Osteoblast (primary cell): ENCODE measurements around the gene SORBS1. TPM values are rescaled to one million over a fixed set of nuclear protein-coding genes. Genes with fewer than 3 reads are reported as not detected.

Experiments used
- DNase-seq: peaks from one replicate; pipeline ENCODE4 v3.0.0; 2011; ENCODE audit warnings: low spot score, mixed read lengths; ENCODE audit not compliant: insufficient read length; ENCODE audit errors: missing footprints
- H2AFZ ChIP-seq: 2 replicates; pipeline ENCODE4 v1.6.0; 2011; ENCODE audit warnings: mild to moderate bottlenecking, low read length
- H3K27ac ChIP-seq: 2 replicates; pipeline ENCODE4 v1.5.1; 2011; ENCODE audit warnings: mild to moderate bottlenecking, low read depth, low read length, moderate library complexity
- H3K27me3 ChIP-seq: 2 replicates; pipeline ENCODE4 v1.6.0; 2012; ENCODE audit warnings: mild to moderate bottlenecking, control low read depth, inconsistent platforms, low read length, moderate library complexity; ENCODE audit not compliant: insufficient read depth
- H3K36me3 ChIP-seq: 2 replicates; pipeline ENCODE4 v1.5.1; 2011; ENCODE audit warnings: mild to moderate bottlenecking, low read length, control low read depth, moderate library complexity; ENCODE audit not compliant: insufficient read depth
- H3K4me1 ChIP-seq: 2 replicates; pipeline ENCODE4 v1.5.1; 2011; ENCODE audit warnings: mild to moderate bottlenecking, low read length, control low read depth, moderate library complexity; ENCODE audit not compliant: insufficient read depth
- H3K4me2 ChIP-seq: 2 replicates; pipeline ENCODE4 v1.6.0; 2011; ENCODE audit warnings: mild to moderate bottlenecking, low read length; ENCODE audit not compliant: insufficient read depth
- H3K4me3 ChIP-seq: fragments of 200-600 bp; sonication (generic); 3 replicates; pipeline ENCODE4 v1.5.1; 2012; ENCODE audit warnings: mild to moderate bottlenecking, low read length, inconsistent platforms; ENCODE audit not compliant: insufficient read depth
- H3K79me2 ChIP-seq: 2 replicates; pipeline ENCODE4 v1.6.0; 2012; ENCODE audit warnings: mild to moderate bottlenecking, low read length, control low read depth, inconsistent platforms; ENCODE audit not compliant: insufficient read depth
- H3K9me3 ChIP-seq: 2 replicates; pipeline ENCODE4 v1.5.1; 2011; ENCODE audit warnings: low read depth, low read length, control low read depth
- H4K20me1 ChIP-seq: 2 replicates; pipeline ENCODE4 v1.6.0; 2012; ENCODE audit warnings: mild to moderate bottlenecking, low read length, control low read depth; ENCODE audit not compliant: insufficient read depth
- CTCF ChIP-seq: IDR thresholded peaks from 2 replicates; pipeline ENCODE4 v1.5.1; 2011; ENCODE audit warnings: mild to moderate bottlenecking, low read depth, low read length, moderate library complexity; ENCODE audit errors: extremely low read depth
- total RNA-seq: library from RNA; depleted of rRNA; stranded (reverse); fragments of >200 nt; gene quantifications from 2 replicates; pipeline ENCODE4 v1.2.3, GENCODE V29; 2012

SORBS1 gene
- total RNA-seq, 1 donor = 0.72 TPM

GRCh38 chr10:95480901-95481491 is 80.2 kb downstream of the SORBS1 start:
- Histone ChIP-seq H3K79me2 (no peaks in the 10 kb centered on the region), H3K4me2 (no peak overlapping the region), H4K20me1 (no peaks in the 10 kb centered on the region), H3K27me3 (no peaks in the 10 kb centered on the region), H3K36me3 (no peaks in the 10 kb centered on the region), H3K27ac (no peak overlapping the region), H3K4me3 (no peak overlapping the region), H3K9me3 (no peaks in the 10 kb centered on the region), H2AFZ (no peak overlapping the region), H3K4me1 (no peaks in the 10 kb centered on the region)
- DNase-seq = no peak
- no peak for TF ChIP-seq CTCF

GRCh38 chr10:95480102-95480900 is 80.9 kb downstream of the SORBS1 start:
- no peaks in the 10 kb centered on the region for H3K27me3 ChIP-seq
- no peak overlapping the region for H2AFZ ChIP-seq
- H3K4me3 ChIP-seq = no peak overlapping the region
- H3K79me2 ChIP-seq = no peaks in the 10 kb centered on the region
- H3K4me2 ChIP-seq = no peak overlapping the region
- no peak for TF ChIP-seq CTCF
- H3K36me3 ChIP-seq = no peaks in the 10 kb centered on the region
- H3K4me1 ChIP-seq = no peaks in the 10 kb centered on the region
- no peak overlapping the region for H3K27ac ChIP-seq
- no peak for DNase-seq
- no peaks in the 10 kb centered on the region for H4K20me1 ChIP-seq
- H3K9me3 ChIP-seq = no peaks in the 10 kb centered on the region

- H3K4me3 ChIP-seq = no peak overlapping the region
- no peak for TF ChIP-seq CTCF
- H3K9me3 ChIP-seq = no peaks in the 10 kb centered on the region
- no peak overlapping the region for H3K4me2 ChIP-seq
- no peak overlapping the region for H3K27ac ChIP-seq
- no peaks in the 10 kb centered on the region for H4K20me1 ChIP-seq
- no peak for DNase-seq
- H3K4me1 ChIP-seq = no peaks in the 10 kb centered on the region
- H2AFZ ChIP-seq = no peak overlapping the region
- H3K36me3 ChIP-seq = no peaks in the 10 kb centered on the region
- no peaks in the 10 kb centered on the region for H3K79me2 ChIP-seq
- no peaks in the 10 kb centered on the region for H3K27me3 ChIP-seq
Measured at GRCh38 chr10:95478935-95479334, 82.2 kb downstream of the SORBS1 start.

- no peak overlapping the region for H3K4me2 ChIP-seq
- no peaks in the 10 kb centered on the region for H3K4me1 ChIP-seq
- no peak for DNase-seq
- H4K20me1 ChIP-seq = no peaks in the 10 kb centered on the region
- no peaks in the 10 kb centered on the region for H3K79me2 ChIP-seq
- H2AFZ ChIP-seq = no peak overlapping the region
- H3K27me3 ChIP-seq = no peaks in the 10 kb centered on the region
- H3K9me3 ChIP-seq = no peaks in the 10 kb centered on the region
- no peak overlapping the region for H3K4me3 ChIP-seq
- no peak overlapping the region for H3K27ac ChIP-seq
- no peaks in the 10 kb centered on the region for H3K36me3 ChIP-seq
- TF ChIP-seq CTCF = no peak
Measured at GRCh38 chr10:95478185-95478584, 83.0 kb downstream of the SORBS1 start.
